NCI-H1048 (cell line): ENCODE data around the gene CX3CR1.

Experiments
- DNase-seq: peaks from one replicate; lab custom pipeline; 2025; lab: John Stamatoyannopoulos, UW

CX3CR1 gene

DNA sequence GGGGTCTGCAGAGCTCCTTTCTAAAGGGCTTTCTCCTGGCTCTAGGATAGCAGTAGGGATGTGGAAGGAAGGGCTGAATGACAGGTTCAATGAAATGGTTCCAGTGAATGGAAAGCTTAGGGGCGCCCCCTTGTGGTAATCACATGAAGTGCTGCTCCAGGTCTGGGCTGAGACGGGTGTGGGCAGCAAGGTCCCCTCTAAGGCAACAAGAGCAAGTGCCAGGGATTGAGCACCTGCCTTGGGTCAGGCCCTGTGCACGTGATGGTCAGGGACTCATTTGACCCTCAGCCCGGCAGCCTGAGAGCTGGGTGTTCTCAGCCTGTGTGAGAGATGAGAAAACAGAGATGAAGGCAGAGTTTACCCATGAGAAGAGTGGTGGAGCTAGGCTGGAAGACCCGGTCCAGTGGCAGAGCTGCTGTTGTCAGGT lies 12.1 kb upstream of the CX3CR1 start:
- peak; percentile 20 for DNase-seq

DNA sequence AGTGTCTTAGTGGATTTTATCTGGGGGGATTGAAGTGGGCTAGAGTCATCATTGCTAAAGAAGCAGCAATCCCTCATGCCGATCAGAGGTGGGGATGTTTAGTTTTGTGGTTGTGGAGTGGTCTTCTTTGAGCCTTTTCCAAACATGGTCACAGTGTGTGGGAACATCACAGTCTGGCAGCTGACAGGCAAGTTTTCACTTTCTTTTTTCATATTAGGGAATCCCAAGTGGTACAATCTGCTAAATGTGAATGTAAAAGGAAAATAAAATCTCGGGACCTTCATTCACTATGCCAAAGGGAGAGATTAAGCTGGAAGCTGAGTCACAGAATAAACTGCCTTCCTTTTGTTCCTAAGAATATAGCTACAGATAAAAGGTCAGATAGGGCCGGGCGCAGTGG lies 10.4 kb upstream of the CX3CR1 start:
- no peak for DNase-seq

DNA sequence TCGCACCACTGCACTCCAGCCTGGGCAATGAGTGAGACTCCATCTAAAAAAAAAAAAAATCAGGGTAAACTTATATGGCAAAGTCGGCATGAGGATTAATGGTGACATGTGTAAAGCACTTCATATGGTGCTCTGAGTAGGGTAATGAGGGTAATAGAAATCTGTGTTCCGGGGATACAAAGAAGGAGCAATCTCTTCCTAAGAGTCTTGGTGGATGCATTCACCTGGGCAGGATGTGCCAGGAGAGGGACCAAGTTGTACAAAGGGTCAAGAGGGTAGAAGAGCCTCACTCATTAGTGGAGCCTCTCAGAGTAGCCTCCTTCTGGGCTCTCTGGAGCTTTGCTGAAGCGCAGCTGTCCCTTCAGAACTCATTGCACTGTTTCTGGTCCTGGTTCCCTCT lies 9.3 kb upstream of the CX3CR1 start:
- no peak for DNase-seq

DNA sequence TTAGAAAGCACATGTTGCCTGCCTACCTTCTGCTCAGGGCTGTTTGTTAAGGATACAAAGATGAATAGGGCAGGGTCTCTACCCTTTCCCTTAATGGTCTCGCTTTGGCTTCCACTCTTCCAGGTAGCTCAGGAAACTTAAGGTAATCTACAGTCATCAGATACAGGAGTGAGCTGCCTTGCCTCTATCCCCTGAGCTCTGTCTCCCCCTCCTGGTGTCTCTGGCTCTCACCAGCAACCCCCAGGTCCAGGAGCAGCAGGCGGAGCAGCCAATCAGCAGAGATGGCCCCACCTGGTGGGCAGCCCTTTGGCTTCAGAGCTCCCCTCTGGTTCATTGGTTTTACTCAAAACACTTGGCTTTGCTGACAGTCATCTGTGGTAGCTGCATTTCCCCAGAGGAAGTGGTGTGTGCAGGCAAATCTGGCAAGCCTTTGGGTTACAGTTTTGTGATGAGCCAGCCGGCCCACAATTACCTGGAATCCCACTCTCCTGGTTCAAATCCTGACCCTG lies 8.5 kb upstream of the CX3CR1 start:
- no peak for DNase-seq

DNA sequence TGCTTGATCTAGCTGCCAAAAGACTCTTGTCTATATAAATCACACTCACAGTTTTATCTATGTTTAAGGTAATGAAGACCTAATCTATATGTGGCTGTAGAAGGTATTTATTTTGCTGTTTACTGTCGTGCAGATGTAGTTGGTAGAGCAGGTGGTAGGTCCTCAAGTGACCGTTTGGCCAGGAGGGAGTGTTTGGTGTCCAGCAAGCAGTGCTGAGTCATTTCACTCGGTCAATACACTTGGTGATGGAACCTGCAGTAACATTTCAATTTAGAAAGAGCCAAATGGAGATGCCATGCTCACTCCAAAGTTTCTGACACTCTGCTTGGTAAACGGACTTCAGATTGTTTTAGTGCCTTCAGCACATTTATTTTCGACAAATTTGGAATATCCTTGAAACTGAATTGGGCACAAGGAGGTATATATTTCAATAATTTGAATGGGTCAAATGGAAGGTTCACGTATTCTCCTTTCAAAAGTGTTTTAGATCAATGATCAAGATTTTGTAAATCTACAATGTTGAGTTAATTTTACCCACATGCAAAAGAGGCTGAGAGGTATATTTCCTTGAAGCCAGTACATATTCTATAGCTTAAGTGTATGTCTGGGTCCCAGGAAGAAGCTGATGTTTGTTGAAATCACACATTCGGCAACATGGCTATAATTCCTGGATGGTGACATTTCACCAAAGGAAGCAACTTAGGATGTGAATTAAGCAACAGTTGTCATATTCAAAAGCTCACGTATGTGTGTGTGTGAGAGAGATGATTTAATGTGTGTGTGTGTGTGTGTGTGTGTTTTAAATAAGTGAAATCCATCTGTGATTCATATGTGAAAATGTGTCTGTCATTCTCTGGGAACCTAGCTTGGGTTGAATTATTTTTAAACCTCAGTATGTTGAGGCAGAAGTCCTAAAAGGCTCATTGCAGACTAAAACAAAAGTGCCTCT lies 7.7 kb upstream of the CX3CR1 start:
- no peak for DNase-seq

DNA sequence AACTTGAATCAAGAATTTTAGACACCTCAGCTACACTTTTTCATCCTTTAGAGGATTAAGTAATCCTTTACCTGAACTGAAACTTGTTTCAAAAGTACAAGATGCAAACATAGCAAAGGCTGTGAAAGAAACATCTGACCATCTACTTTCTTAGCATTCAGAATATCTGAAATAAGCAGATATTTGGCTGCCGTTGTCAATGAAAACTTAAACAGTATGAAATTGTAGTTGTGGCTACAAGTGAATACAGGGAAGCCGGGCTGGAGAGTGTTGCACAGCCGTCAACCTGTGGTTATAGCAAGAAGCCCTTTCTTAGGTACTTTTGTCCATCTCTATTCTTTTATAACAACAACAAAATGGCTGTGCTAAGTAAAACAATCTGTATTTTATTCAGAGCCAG lies 6.9 kb upstream of the CX3CR1 start:
- DNase-seq: no peak

DNA sequence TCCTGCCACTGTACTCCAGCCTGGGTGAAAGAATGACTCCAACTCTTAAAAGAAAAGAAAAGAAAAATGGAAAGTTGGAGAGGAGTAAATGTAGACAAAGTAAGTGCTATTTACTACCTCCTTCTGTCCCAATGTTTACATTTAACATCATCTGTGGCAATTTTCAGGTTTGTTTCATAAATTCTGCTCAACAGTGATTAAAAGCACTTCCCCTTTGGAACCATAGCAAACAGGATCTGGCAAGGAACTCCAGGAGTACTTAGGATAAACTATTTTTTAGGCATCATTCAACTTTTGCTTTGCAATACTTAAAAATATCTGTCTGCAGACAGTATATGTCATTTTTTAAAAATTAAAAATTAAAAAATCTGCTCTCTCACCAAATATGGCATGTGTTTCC lies 5.5 kb upstream of the CX3CR1 start:
- no peak for DNase-seq

DNA sequence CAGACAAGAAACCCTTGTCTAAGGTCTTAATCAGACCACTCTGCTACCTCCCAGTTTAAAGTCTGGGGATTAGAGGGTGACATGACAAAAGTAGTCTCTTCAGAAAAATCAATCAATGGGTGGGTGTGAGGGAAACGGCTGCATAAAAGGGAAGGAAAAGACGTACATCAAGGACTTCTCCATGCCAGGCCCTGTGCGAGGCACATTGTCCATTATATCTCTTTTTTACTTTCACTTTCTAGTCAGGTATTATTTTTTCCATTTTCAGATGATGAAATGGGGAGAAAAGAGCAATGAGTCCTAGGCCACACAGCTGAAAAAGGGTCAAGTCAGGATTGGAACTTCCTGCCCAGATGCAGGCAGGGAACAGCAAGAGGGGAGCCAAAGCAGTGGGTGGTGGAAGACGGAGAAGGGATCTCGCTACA lies 4.6 kb upstream of the CX3CR1 start:
- DNase-seq: no peak

DNA sequence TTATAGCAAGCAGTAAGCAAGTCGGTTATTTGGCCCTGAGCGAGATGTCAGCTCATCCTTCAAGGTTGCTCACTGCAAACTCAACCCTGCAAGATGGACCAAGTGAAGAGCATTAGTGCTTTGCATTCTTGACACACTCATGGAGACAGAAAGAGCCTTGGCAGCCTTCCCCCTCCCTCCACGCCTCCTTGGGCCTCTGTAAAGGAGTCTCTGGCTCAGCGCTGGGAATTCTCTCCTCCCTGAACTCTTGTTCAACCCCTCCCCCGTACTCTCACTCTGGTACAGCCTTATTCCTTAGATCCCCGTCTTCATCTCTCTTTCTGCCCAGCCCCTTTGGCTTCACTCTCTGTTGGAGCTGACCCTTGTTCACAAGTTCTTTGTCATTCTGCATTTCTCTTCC lies 2.2 kb upstream of the CX3CR1 start:
- no peak for DNase-seq

DNA sequence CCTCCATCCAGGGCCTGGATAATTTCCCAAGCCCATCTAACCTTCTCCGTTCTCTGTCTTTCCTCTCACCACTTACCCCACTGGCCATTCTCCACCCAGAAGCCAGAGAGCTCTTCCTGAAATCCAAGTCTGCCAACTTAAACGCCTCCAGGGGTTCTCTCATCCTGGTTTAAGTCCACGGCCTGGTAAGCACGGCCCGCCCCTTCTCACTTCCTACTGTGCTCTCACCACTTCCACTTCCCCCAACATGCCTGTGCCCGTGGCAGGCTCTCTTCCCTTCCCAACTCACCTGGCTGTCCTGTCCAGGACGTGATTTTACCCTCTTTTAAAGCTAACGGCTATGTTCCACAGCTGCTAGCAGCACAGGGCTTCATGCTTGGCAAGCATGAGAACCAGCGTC lies 1.7 kb upstream of the CX3CR1 start:
- DNase-seq: no peak

DNA sequence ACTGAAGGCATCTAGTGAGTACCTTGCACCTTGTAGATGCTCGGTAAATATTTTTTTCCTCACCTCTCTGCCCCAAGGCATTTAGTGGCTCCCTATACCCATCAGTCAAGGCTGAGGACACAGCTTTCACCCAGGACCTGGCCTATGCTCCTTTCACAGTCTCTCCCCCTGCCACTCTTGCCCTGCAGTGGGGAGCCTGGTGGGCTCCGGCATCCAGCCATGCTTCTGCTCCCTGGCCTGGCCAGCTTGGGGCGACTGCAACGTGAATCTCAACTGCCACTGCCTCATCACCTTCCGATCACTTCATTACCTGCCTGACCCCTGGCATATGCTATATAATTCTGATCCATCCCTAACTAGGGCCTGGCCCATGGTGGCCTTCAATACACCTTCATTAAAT lies 735 bp upstream of the CX3CR1 start:
- no peak for DNase-seq

DNA sequence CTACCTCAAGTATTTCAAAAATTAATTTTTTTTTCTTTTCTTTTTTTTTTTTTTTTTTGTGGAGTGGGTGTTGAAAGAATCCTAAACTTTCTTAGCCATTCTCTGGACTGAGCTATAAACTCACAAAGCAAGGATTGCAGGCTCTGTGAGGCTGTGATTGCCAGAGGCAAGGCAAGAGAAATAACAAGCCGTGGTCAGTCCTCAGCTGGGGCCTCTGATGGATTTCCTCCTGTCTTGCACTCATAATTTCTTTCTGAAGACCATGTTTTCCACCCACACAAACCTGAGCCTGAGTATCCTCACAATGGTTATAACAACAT lies 1.3 kb downstream of the CX3CR1 start:
- DNase-seq: no peak

DNA sequence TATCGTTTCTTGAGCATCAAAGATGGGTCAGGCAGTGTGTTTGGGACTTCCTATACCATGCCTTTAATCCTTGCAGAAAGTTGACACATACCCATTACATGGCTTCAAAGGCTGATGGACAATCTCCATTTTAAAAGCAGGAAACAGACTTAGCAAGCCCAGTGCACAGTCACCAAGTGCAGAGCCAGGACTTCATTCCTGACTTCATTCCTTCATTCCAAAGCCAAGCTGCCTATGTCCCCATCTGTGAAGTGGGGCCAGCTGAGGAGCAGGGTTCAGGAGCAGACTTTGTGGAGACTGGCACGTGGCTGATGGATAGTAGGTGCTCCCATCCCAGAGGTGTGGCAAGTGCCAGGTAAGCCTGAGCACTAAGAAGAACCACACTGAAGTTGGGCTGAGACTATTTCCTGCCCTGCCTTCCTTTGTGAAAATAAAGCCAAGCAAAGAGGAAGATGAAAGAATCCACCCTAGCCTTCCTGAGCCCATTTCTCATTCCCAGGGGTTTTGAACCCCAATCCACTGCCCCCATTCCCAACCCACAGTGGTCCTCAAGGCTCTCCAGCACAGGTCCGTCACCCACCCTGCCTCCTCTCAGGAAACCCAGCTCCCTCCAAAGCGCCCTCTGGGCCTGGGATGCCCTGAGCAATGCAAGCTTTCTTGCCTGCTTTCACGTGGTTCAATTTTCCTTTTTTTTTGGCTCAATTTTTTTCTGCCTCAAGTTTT lies 1.8 kb downstream of the CX3CR1 start:
- no peak for DNase-seq

DNA sequence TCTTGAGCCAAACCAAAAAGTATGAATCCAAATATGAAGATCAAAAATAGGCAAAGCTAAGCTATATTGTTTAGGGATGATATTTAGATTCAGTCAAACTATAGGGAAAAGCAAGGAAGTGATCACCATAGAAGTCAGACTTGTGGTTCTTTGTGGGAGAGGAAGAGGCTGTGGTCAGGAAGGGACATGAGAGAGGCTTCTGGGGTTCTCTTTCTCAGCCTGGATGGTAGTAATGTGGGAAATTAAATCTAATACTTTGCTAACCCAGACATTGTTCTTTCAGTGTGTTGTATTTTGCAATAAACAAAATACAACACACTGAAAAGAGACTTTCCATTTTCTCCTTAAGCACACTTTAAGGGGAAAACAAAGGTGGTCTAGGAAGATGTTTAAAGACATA lies 3.1 kb downstream of the CX3CR1 start:
- DNase-seq: no peak

DNA sequence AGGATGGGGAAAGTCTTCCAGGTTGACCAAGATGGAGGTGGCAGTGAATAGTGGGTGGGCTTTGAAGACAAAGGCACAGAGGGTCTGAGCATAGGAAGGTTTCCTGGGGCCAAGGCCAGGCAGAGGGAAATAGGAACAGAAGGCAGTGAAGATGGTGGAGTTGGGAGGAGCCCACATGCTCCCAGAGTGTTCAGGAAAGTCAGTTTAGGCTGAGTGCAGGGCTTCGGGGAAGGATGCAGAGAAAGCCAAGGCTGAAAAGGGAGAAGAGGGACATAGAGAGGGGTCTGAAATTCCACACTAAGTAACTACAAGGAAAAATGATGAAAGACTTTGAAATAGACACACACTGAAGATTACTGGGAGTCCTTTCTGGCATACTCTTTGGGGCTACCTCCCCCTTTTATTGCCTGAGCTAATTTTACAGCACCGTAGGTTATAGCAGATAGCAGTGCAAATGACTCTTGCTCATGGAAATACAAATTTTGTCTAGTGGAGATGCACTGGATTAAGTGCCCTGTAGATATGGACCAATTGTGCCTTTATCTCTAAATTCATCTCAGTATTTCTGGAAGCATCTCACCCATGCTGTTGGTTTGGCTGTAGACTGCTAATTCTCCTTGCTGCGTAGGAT lies 3.8 kb downstream of the CX3CR1 start:
- DNase-seq: no peak

DNA sequence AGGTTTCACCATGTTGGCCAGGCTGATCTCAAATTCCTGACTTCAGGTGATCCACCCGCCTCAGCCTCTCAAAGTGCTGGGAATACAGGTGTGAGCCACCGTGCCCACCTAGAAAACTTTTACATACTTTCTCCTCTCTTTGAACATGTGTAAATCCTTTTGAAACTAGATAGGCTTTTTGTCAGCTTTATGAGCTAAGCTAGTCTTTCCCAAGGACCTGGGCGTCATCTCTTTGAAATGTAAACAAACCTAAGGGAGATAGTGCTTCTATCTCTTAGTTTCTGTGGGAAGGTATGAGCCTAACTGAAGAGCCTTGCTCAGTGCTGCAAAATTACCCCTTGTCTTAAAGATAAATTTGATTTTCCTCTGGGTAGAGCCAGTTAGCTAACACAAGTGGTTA lies 4.8 kb downstream of the CX3CR1 start:
- no peak for DNase-seq

DNA sequence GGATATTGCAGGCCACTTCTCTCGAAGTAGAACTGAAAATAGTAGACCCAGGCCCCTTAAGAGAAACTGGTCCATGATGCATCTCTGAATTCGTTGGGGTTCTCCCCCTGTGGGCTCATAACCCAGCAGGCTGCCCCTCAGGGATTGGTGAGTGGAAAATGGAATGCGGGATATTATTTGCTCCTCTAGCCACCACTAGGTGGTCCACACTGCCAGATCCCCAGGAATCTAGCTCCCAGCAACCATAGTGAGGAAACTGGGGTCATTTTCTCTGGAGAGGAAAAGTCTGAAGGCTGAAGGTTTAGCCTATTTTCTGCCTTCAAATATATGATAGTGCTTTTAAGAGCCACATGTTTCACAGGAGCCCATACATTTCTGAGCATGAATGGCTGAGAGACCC lies 6.7 kb downstream of the CX3CR1 start:
- no peak for DNase-seq

DNA sequence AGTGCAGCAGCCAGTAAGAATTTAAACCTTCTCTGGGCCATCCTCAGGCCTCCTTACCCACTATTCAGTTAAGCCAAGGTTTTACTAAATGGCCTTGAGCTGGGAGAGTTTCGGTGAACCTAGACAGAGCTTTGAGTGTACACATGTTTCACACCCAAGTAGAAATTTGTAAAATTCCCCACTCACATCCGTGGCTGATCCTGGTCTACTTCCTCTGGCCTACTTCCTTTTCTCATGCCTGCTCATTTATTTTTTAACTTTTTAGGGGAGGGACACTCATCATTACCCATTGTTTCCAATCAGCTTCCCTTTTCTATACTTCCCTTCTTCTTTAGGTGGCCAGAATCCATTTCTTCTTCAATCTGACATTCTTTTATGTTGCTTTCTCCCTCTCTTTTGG lies 7.6 kb downstream of the CX3CR1 start:
- DNase-seq: no peak

DNA sequence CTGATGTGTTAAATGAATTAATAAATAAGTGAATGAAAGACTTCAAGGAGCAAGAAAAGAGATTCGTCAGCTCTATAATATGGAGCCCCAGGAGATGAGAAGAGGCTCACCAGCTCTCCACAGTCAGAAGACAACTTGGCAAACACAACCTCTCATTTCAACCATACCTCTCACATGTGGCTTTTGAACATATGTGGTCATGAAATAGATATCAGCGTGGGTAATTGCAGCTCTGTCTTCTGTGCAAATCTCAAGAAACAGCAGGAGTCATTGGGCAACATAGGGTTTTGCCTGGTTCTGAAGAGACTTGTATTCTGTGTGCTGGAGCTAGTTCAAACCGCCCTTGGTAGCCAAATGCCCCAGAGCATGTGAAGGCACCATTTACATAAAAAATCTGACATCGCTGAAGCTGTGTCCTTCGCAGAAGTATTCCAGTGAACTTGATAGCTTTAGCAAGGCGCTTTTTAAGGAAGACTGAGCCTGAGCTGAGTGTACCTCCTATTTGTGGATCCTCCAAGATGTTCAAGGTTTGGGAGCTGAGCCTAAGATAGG lies 8.4 kb downstream of the CX3CR1 start:
- DNase-seq: no peak

DNA sequence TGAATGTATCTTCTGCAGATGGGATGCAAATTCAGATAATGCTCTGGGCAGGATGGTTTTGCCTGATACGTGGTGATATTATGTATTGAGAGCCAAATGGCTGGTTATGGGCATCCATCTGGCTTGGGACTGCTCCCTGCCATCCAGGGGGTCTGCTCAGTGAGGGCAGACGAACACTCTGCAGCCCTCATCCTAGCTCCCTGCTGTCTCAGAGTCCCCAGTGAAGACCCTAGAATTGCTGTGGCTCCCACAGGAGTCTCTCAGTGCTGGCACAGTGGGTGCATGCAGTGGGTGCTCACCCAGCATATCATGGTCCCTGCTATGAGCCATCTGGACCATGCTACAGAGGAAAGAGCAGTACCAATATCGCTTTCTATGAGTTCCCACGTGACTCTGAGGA lies 10.3 kb downstream of the CX3CR1 start:
- DNase-seq: no peak

DNA sequence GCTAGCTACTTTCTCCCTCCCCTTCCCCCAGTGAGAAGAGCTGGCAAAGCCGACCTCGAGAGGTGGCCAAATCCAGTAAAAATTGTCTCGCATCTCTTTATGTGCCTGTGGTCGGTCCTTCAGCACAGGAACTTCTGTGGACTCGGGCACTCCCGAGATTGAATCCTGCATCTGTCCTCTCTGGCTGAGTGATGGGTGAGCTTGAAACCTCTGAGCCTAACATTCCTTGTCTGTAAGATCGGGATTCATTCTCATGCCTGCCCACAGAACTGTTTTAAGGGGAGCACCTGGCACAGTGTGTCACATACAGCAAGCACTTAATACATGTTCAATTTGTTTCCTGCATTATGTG lies 11.3 kb downstream of the CX3CR1 start:
- DNase-seq: no peak

DNA sequence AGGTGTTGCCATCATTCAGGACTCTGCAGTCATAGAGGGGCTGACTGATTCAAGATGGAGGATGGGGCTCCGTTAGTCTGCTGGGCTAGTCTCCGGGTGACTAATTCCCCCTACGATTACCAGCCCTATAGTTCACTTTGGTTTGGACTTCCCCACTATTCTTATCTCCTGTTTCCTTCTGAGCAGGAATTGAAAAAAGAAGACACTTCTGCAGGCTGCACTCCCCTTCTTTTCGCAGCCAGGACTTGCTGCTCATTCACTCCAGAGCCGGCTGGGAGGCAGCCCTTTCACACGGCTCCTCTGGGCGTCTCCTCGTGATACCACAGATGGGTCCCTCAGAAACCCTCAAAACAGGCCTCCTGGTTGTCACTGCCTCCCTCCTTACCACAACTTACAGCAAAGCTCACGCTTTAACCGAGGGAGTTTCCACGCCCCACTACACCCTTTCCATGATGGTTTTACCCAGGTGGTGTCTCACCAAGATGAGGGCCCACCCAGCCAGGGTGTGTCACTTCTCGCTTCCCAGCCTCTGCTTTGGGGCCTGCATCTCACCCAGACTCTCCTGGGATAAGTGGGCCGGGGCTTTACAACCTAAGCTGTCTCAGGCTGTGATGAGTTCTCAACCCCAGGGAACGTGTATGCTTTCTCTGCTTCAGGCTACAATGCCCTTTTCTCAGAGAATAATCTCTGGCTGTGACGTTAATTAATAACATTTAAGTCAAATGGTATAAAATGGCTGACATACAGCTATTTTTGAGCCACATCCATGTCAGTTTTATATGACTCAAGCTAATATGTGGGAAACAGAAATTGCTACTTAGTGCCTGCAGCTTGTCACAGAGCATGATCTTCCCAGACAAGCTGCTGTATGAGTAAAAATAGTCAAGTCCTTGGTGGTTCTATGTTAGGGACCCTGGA lies 11.9 kb downstream of the CX3CR1 start:
- DNase-seq: no peak
